HG03066 (cell line): Measurements from ENCODE around the gene KRTAP13-1.

Source experiments
- ATAC-seq: cut with Tn5 transposase; IDR thresholded peaks from one replicate; pipeline ENCODE4 v1.9.1; 2021; ENCODE audit warnings: low read depth; ENCODE audit not compliant: unreplicated experiment

Gene KRTAP13-1, protein sequence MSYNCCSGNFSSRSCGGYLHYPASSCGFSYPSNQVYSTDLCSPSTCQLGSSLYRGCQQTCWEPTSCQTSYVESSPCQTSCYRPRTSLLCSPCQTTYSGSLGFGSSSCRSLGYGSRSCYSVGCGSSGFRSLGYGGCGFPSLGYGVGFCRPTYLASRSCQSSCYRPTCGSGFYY

GRCh38 chr21:30395731-30396130, at the start of gene KRTAP13-1:
KRTAP13-1 (plus strand) TSS chr21:30396031; CDS start chr21:30396087, 56 bp downstream.
- no peak for ATAC-seq

DNA sequence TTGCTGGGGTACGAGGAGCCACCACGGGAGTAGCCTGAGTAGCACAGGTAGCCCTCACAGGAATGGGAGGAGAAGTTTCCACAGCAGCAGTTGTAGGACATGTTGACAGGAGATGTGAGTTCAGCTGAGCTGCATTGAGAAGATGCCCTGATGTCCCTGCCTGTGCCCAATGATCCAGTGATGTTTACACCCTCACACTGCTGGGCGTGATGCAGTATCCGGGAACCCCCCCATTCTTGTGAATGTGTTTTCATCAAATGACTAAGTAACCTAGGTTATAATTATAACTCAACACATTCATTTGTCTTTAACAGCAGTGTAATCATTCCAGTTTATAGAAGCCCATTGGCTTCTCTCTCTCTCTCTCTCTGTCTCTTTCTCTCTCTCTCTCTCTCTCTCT, 47.3 kb upstream of the KRTAP13-1 start, which contains the start of gene KRTAP23-1:
Gene KRTAP23-1, minus strand, starts transcription at position 101 of the 400 bp plus-strand sequence. Its CDS starts 0 bp downstream, at position 101.
- ATAC-seq: no peak

- no peak for ATAC-seq
These were observed 46.3 kb upstream of the KRTAP13-1 start for GRCh38 chr21:30349572-30349971.

- no peak for ATAC-seq
These were observed 44.3 kb upstream of the KRTAP13-1 start for GRCh38 chr21:30351534-30351933.

- ATAC-seq: no peak
These were observed 41.4 kb upstream of the KRTAP13-1 start for GRCh38 chr21:30354308-30355005.

DNA sequence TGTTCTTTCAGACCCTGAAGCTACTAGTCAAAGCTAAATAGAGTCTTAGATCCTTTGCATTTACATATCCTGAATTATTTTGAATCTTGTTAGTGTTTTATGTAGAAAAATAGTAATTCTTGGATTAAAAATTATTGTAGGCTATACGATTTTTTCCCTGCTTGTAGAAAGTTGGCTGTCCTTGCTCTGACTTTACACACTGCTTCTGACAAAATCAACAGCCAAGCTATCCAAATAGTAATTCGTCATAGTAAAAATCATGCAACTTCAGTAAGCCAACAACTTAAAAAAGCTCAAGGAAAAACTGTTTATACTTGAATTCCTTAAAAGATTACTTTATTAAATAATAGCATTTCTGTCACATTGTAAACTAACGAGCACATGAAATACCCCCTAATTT, 39.9 kb upstream of the KRTAP13-1 start:
- ATAC-seq: no peak

DNA sequence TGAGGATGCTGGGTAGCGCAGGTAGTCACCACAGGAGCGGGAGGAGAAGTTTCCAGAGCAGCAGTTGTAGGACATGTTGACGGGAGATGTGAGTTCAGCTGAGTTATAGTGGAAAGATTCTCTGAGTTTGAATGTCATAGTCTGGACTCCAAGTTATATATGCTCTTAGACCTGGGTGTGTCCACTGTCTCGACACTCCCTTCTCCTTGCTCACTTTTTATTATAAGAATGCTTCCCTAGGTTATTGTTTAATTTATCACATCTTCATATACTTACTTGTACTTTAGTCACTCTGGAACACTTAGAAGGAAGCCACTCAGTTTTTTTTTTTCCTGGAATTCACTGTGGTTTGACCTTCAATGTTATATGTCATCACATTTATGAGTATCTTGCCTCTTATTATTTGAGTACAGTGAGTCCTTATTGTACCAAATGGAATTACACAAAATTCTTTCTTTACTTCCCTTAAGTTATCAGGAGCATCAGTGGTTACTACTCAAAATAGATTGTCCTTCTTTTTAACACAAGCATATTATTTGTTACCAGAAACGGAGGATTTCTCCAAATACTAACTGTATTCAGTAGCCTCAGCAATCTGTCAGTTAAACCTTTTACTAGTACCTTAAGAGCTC, 23.6 kb upstream of the KRTAP13-1 start, which contains the start of gene KRTAP13-2:
Gene KRTAP13-2, minus strand, starts transcription at position 133 of the 632 bp plus-strand sequence. Its CDS starts 58 bp downstream, at position 75.
- ATAC-seq: no peak

DNA sequence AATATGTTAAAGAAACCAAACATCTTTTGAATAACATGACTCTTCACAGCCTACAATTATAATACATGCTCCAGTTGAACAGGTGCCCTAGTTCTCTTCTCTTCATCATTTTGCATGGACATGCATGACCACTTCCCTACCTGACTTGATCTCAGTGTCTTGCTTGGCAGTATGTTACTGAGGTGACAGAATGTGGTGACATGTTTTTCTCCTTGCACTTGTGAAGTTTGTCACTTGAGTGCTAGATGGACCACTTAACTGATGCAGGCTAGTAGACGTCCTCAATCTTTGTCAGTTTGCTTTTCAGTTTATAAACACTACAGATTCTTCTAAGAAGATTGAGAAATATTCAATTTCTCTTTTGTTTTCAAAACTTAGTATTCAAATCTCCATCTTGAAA, 13.6 kb upstream of the KRTAP13-1 start:
- ATAC-seq: no peak

DNA sequence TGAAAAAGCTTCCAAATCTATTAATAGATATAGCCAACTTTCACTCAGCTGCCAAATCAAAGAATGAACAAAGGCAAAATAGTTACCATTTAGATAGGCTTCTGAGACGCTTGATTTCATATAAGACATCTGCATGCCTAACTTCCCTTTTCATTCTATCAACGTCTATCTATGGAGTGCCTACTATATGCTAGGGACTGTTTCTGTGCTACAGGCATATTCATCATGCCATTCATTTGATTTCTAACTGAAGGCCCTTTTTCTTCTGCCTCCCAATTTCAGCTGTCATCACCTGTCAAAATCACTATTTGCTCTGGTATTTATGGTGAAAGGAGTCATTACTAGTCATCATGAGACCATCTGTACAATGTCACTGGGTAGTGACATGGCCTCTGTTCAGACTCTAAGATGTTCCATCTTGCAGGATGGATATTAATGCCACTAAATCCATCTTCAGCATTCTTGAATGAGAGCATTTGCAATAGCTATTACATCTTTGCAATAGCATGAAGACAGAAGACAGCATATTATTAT, 4.3 kb upstream of the KRTAP13-1 start:
- no peak for ATAC-seq

- ATAC-seq: no peak
These were observed 13.1 kb downstream of the KRTAP13-1 start for GRCh38 chr21:30408782-30409494.

GRCh38 chr21:30415993-30416392, 20.2 kb downstream of the KRTAP13-1 start:
- ATAC-seq: no peak

GRCh38 chr21:30425826-30426225, 30.0 kb downstream of the KRTAP13-1 start, which contains the start of gene KRTAP13-3:
KRTAP13-3 (minus strand) TSS chr21:30425926; CDS start chr21:30425912, 14 bp downstream.
- ATAC-seq: no peak

DNA sequence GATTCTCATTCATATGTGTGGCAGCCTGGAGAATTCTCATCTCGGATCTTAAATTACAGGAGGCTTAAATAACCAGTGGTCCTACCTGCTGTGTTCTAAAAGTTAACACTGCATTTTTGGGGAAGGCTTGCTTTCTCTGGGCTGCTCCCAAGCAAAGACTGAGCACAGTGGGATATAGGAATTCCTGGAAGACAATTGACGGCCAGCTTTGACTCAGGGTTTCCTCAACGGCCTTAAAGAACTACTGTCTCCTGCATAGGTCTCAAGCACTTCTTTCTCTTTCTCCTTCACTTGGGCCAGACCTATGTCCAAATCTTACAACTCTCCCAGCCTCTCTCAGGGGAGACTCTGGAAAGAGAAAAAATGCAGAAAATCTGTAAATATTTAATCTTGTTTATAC, 30.9 kb downstream of the KRTAP13-1 start:
- no peak for ATAC-seq

- no peak for ATAC-seq
These were observed 34.4 kb downstream of the KRTAP13-1 start, which contains the start of gene KRTAP13-4 for GRCh38 chr21:30430170-30430655. KRTAP13-4 (plus strand) TSS chr21:30430220; CDS start chr21:30430276, 56 bp downstream.

- ATAC-seq: no peak
These were observed 38.3 kb downstream of the KRTAP13-1 start for GRCh38 chr21:30434033-30434631.

DNA sequence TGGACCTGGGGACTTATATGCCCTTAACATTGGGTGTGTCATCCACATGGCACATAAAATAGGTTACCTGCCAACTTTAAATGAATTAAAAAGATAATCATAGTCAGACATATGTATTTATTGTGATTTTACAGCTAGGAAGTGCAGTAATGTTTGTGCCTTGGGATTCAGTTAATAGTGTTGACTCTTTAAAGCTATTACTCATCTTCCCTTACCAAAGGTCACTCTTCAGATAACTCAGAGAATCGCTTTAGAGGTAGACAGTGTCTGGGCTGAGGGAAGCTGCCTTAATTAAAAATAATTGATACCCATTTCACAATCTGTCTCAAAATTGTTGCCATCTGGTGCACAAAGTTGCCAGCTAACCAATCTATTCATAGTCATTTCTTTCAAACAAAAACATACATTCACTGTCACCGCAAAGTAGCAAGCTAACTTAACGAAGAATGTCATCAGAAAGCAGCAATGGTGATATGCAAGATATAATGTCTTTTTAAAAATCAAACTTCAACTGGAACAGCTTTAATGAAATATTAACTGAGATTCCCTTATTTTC, 41.3 kb downstream of the KRTAP13-1 start:
- ATAC-seq: no peak

- no peak for ATAC-seq
These were observed 44.1 kb downstream of the KRTAP13-1 start, which contains the start of gene KRTAP15-1 for GRCh38 chr21:30439975-30440374. KRTAP15-1 (plus strand) TSS chr21:30440275; CDS start chr21:30440328, 53 bp downstream.

GRCh38 chr21:30443226-30443625, 47.4 kb downstream of the KRTAP13-1 start:
- ATAC-seq: no peak

DNA sequence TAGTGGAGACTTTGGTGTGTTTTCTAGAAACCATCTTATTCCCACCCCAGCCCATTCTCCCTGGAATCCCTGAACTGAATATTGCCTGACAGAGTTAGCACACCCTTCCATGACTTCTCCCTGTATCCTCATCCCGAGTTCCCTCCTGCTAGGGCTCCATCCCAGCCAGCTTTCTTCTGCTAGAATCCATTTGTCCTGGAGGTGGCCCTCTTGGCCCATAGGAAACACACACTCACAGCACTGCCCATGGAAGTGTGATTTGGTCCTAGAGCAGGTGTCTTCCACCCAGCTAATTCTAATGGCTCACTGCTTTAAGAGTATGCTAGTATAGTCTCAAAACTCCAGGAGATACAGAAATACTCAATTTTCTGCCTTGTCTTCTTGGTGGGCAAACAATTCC, 48.4 kb downstream of the KRTAP13-1 start:
- no peak for ATAC-seq
